ENCODE results near the gene PRRT2.

The PRRT2 gene

DNA sequence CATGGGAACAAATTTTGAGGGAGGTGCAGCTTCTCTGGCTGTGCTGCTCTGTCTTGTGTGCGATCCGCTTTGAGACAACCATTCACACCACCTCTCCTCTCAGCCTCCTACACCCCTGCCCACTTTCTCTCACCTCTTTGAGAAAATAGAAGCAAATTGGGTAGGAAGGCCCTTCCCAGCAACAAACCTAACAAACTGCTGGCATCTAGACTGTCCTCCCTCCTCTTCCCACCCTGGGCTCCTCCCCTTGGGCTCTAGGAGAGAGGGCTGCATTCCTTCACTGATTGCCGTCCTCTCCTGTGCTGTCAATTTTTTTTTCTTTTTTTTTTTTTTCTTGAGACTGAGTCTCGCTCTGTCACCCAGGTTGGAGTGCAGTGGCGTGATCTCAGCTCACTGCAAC lies 37.5 kb downstream of the PRRT2 start:
- CTCF ChIA-PET: interaction anchor here (0.6 to 1.5 kb wide), 9 partner anchors 11 to 198 kb away, joined by 3 to 9 read pairs (median 4); partner anchors contain the start of gene KIF22
- POLR2A ChIA-PET (ENCODE audit: low non-redundant PET): interaction anchor here (0.7 kb wide), 1 partner anchor 16 kb away, joined by 12 read pairs; no protein-coding TSS in a partner anchor
- TF ChIP-seq, protein P1, sequence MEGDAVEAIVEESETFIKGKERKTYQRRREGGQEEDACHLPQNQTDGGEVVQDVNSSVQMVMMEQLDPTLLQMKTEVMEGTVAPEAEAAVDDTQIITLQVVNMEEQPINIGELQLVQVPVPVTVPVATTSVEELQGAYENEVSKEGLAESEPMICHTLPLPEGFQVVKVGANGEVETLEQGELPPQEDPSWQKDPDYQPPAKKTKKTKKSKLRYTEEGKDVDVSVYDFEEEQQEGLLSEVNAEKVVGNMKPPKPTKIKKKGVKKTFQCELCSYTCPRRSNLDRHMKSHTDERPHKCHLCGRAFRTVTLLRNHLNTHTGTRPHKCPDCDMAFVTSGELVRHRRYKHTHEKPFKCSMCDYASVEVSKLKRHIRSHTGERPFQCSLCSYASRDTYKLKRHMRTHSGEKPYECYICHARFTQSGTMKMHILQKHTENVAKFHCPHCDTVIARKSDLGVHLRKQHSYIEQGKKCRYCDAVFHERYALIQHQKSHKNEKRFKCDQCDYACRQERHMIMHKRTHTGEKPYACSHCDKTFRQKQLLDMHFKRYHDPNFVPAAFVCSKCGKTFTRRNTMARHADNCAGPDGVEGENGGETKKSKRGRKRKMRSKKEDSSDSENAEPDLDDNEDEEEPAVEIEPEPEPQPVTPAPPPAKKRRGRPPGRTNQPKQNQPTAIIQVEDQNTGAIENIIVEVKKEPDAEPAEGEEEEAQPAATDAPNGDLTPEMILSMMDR (conservative IDR thresholded peaks at IDR 0.05; ENCODE audit: low read depth): no peak
- peak overlapping the region; percentile 37 for H3K27ac ChIP-seq
- DNase-seq (ENCODE audit: low spot score): no peak

DNA sequence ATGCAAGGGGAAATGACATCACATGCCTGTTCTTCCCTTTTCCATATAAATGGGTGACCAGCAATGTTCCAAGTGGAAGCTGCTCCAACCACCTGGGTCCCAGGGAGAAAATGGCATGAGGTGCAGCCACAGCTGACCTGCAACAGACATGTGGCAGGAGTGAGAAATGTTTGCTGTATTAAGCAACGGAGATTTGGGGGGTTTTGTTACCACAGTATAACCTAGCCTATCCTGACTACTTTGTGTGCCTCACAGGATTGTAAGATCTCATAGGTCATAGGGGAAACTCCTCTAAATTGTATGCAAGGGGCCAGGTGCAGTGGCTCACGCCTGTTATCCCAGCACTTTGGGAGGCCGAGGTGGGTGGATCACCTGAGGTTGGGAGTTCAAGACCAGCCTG lies 39.0 kb downstream of the PRRT2 start:
- DNase-seq (ENCODE audit: low spot score): no peak
- ChIA-PET POLR2A (ENCODE audit: low non-redundant PET) (interaction anchor here (0.7 kb wide), 1 partner anchor 93 kb away, joined by 7 read pairs; no protein-coding TSS in a partner anchor), CTCF (interaction anchor here (0.5 to 0.7 kb wide), 4 partner anchors 38 to 851 kb away, joined by 3 to 5 read pairs (median 4); no protein-coding TSS in a partner anchor)
- TF ChIP-seq, protein P1 (conservative IDR thresholded peaks at IDR 0.05; ENCODE audit: low read depth): no peak
- no peak overlapping the region for H3K27ac ChIP-seq

DNA sequence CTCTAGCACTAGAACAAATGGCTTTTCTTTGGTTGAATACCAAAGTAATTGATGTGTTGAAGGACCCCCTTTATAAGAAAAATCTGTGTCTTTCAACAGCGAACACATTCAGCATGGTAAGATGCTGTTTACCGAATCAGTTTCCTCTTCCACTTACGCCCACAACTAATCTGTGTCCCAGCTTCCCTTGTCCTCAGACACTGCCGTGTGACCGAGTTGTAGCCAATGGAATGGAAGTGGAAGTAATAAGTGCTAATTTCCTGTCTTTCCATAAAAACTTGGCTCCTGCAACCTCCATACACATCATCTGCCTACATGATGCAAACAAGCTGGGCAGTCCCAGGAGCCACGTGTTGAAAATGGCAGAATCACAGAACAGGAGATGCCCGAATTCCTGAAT lies 40.7 kb downstream of the PRRT2 start:
- ChIA-PET CTCF (interaction anchor here (1.4 kb wide), 1 partner anchor 180 kb away, joined by 5 read pairs; no protein-coding TSS in a partner anchor), POLR2A (ENCODE audit: low non-redundant PET) (no interaction called here)
- no peak for DNase-seq (ENCODE audit: low spot score)
- H3K27ac ChIP-seq: no peak overlapping the region
- TF ChIP-seq, protein P1 (conservative IDR thresholded peaks at IDR 0.05; ENCODE audit: low read depth): no peak

DNA sequence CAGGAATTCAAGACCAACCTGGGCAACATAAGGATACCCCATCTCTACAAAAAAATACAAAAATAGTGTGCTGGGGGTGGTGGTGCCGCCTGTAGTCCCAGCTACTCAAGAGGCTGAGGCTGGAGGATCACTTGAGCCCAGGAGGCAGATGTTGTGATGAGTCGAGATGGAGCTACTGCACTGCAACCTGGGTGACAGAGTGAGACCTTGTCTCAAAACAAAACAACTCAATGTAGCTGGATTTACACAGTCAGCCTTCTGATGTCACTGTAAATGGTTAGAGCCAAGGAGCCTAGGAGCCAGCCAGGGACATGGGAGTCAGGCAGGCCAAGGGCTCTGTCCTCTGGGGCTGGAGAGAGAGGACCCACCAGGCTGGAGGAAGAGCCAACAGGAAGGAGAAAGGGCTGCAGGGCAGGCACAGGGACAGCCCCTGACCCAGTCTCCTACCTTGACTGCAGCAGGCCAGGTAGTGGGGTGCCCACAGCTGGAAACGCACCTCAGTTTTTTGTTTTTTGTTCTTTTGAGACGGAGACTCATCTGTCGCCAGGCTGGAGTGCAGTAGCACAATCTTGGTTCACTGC lies 42.6 kb downstream of the PRRT2 start:
- CTCF ChIA-PET: no interaction called here
- no peak for DNase-seq (ENCODE audit: low spot score)
- no peak overlapping the region for H3K27ac ChIP-seq
- TF ChIP-seq, protein P1 (conservative IDR thresholded peaks at IDR 0.05; ENCODE audit: low read depth): no peak
- POLR2A ChIA-PET (ENCODE audit: low non-redundant PET): interaction anchor here (0.9 kb wide), 1 partner anchor 9 kb away, joined by 3 read pairs; the partner anchor contains the start of gene CDIPT

DNA sequence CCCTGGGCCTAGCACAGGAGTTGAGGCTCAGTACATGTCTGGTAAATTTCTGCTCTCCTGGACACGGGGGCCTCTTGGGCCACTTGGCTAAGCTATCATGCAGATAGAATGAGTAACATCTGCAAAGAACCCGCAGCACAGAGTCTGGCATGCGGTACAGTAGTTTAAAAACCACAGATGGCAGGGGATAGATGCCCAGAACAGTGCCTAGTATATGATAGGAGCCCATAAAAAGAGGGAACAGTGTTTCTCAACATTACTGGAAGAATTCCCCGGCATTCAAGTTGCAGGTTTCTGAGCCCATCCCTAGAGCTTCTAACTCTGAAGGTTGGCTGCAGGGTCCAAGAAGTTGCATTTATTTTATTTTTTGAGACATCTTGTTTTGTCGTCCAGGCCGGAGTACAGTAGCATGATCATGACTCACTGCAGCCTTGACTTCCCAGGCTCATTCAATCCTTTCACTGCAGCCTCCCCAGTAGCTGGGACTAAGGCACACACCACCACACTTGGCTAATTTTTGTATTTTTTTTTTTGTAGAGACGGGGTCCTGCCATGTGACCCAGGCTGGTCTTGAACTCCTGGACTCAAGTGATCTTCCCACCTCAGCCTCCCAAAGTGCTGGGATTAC lies 45.3 kb downstream of the PRRT2 start:
- ChIA-PET POLR2A (ENCODE audit: low non-redundant PET) (no interaction called here), CTCF (interaction anchor here (0.5 kb wide), 1 partner anchor 148 kb away, joined by 3 read pairs; no protein-coding TSS in a partner anchor)
- no peak for DNase-seq (ENCODE audit: low spot score)
- no peak overlapping the region for H3K27ac ChIP-seq
- TF ChIP-seq, protein P1 (conservative IDR thresholded peaks at IDR 0.05; ENCODE audit: low read depth): no peak

DNA sequence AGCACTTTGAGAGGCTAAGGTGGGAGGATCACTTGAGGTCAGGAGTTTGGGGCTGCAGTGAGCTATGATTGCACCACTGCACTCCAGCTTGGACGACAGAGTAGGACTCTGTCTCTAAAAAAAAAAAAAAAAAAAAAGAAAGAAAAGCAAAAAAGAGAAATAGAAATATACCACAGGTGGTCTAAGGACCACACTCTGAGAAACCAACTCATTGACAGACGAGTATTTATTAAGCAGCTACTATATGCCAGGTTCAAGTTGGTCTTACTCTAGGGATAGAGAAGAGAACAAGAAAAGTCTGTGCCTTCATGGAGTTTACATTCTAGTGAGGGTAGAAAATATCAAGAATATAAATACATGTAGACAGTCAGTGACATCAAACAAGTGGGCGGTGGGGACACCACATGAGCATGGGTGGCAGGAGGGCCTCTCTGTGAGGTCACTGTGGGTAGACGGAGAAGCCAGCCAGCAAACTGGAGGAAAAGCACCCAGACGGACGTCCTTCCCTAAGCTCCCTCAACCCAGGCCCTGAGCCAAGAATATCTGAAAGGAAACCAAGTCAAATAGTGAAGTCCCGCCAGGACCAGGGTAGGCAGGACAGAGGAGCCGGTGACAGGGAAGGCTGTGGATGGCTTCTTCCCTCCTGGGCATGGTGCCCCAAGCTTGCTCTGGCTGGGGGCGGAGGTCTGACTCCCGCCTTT lies 46.3 kb downstream of the PRRT2 start:
- TF ChIP-seq, protein P1 (conservative IDR thresholded peaks at IDR 0.05; ENCODE audit: low read depth): no peak
- H3K27ac ChIP-seq: no peak overlapping the region
- ChIA-PET POLR2A (ENCODE audit: low non-redundant PET) (no interaction called here), CTCF (interaction anchor here (0.6 kb wide), 2 partner anchors 132 to 840 kb away, joined by 3 read pairs; no protein-coding TSS in a partner anchor)
- DNase-seq (ENCODE audit: low spot score): no peak
